ENCODE data around the gene DCTD.

Gene DCTD

DNA sequence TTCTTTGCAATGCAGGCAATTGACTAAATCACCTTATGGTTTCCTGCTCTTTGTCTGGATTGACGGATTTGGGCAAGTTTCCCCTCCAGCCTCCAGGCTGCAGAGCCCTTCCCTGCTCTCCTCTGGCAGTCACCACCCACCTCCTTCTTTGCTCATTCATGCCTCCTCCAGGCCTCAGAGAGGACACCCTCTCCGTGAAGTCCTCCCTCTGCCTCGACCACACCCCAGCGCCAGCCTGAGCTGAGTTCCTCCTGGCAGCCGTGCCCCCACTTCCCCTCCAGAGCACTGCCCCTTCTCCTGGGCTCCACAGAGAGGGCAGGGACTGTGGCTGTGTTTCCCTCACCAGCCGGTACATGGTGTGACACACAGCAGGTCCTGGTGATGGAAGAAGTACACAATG is 53.7 kb downstream of the DCTD start:
- no peak for DNase-seq

GRCh38 chr4:182862921-182863320 is 54.3 kb downstream of the DCTD start:
- DNase-seq = no peak

GRCh38 chr4:182862141-182862875 is 54.9 kb downstream of the DCTD start:
- no peak for DNase-seq

GRCh38 chr4:182861346-182861745 is 55.8 kb downstream of the DCTD start:
- DNase-seq = no peak

DNA sequence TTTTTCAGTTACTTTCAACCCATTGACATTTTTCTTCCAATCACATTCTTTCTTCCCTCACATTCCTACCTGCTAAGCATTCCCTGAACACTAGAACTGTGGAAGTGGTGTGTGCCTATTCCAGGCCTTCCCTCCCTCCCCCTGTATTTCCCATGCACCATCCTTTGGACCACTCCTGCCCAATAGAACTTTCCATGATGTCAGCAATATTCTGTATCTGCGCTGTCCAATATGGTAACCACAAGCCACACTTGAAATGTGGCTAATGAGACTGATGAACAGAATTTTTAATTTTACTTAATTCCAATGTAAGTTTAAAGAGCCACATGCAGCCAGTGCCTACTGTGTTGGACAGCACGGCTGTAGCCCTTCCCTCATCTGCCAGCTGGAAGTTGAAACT is 57.5 kb downstream of the DCTD start:
- no peak for DNase-seq

DNA sequence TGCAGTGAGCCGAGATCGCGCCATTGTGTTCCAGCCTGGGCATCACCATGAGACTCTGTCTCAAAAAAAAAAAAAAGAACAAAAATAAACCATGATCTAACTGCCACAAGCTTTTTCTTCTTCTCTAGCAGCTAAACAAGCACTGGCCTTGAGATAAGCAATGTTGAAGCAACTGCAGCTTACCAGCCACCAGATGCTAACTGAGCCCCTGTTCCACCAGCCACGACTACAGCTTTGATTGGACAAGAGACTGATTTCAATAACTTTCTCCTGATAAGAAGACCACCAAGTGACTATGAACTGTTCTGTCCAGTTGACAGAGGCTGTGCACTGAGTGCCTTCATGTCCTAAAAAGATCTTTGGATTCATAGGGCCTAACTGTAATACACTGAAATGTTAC is 58.5 kb downstream of the DCTD start:
- no peak for DNase-seq

DNA sequence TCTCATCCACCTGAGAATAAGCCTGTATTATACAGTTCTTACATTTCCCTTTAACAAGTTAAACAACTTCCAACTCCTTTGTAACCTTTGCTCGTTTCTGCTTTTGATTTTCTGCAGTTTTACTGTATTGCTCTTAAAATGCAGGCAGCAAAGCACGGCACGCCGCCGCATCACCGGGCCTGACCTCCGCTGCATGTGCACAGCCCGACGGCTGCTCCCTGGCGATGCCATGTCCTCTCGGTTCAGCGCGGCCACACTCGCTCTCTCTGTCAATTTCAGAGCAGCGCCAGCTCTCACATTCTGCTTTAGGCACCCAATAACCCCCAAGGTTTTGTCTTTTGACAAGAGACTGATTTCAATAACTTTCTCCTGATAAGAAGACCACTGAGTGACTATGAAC is 60.3 kb downstream of the DCTD start:
- no peak for DNase-seq

- DNase-seq = no peak
These were observed 61.3 kb downstream of the DCTD start for GRCh38 chr4:182855877-182856276.

GRCh38 chr4:182855312-182855711 is 61.9 kb downstream of the DCTD start:
- no peak for DNase-seq

- no peak for DNase-seq
These were observed 62.7 kb downstream of the DCTD start for GRCh38 chr4:182854466-182854865.

DNA sequence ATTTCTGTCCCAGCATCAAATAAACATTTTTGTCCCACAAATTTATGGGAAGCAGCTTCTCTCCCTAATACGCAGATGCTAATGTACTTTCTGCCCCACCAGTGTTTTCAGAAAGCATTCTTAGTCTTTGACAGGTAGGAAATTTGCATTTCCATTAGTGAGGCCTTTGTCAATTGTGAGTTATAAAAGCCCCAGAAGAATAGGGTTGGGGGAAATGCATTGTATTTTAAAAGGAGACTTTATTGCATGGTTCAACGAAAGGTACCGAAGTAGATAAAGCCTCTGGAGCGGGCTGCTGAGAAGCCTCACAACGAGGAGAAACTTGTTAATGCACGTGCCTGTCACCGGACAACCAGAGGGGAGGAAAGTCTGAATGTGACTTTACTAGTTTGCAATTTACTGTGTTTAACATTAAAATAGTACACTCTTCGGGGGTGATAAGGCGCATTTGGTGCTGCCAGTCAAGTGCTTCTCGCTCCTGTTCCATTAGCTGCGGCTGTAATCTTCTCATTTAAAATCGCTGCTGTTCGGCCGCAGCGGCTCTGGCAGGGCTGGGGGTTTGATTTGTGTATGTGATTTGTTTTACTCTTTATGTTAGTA is 63.4 kb downstream of the DCTD start:
- DNase-seq = no peak

- DNase-seq = no peak
These were observed 68.5 kb downstream of the DCTD start for GRCh38 chr4:182848685-182849084.

- no peak for DNase-seq
These were observed 69.4 kb downstream of the DCTD start for GRCh38 chr4:182847576-182848450.

GRCh38 chr4:182846036-182846435 is 71.2 kb downstream of the DCTD start:
- no peak for DNase-seq

DNA sequence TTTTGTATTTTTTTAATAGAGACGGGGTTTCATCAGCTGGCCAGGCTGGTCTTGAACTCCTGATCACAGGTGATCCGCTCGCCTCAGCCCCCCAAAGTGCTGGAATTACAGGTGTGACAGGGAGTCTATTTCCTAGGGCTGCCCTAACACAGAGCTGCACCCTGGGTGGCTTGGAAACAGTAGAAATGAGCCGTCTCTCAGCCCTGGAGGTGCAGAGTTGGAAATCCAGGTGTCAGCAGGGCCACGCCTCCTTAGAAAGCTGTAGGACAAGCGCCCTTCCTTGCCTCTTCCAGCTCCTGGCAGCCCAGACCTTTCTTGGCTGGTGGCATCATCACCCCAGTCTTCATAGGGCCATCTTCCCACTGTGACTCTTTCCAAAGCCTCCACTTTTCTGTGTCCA is 71.6 kb downstream of the DCTD start:
- DNase-seq = no peak

DNA sequence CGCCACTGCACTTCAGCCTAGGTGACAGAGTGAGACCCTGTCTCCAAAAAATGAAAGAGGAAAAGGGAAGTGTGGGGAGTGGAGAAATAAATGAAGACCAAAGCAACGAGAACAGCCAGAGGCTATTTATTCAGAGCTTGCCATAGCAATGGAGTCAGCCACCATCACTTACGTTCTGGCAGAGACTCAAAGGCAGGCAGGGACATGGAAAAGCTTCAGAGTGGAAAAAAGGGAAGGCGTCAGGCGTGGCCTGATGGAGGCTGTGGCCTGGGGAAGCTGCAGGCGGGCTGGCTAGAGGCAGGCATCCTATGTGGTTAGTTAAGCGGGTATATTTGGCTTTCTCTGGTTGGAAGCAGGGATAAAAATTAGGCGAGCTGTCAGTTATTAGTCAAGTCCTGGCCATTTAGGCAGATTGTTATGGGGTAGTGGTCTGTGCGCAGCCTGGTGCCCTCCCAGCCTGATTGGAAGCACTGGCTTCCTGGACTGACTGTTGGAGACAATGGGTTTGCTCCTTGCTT is 73.3 kb downstream of the DCTD start:
- DNase-seq = no peak

DNA sequence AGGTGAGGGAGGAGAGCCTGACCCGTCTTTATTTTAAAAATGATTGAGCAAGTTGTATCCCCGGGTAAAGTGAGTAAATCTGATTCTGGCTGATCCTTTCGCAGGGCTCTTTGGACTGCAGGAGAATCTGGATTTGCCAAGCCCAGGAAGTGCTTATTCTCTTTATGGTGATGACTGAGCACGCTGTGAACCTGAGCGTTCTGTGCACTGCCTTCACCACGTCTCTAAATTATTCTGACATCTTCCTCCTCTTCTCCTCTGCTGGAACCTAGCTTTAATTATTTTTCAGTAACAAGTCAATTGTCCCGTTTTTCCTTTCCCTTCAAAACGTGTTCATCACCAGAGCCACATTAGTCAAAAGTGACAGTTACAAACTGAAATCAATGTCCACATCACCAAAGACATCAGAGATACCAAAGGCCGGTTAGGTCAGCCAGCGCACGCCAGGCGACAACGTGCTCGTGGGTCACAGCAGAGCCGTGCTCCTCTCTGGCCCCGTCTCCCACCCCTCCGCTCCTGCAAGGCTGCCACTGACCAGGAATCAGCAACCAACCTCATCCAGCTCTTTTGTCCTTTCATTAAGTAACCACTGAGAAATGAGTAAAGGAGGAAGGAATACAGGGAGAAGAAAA is 74.3 kb downstream of the DCTD start:
- no peak for DNase-seq

- DNase-seq = no peak
These were observed 75.0 kb downstream of the DCTD start for GRCh38 chr4:182842104-182842600.

DNA sequence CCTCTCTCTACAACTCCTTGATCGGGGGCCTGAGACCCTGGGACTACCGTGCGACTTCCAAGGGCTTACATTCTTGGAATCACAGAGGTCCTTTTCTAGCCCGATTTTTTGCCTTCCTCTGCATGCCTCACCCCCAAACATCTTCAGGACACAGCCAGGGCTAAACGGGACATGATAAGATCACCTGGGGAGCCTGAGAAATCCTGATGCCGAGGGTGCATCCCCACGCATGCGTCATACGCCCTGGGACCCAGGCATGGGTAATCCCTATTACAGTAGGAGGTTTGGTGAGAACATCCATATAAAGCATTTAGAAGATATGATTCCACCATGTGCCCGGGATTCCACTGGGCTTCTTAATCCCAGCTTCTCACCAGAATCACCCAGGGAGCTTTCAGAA is 77.1 kb downstream of the DCTD start:
- DNase-seq = no peak

All from activated naive CD4-positive, alpha-beta T cell treated with anti-CD3 and anti-CD28 coated beads, Interleukin-2, amount 50 U/mL, for 16 hours (primary cell).